ENCODE results near the gene PNKD. TPM values are rescaled to one million over a fixed set of nuclear protein-coding genes. Genes with fewer than 3 reads are reported as not detected.
A peak's percentile ranks its signal among the peaks of the same experiment; 100 is the strongest.
"Not testable (repeated sequence)": the region's sequence is repeated elsewhere in the genome, so short reads cannot be mapped to it uniquely, and the experiment has no call there.

Gene PNKD
- total RNA-seq, 1 experiment from 2014 or later = 41.6 TPM

DNA sequence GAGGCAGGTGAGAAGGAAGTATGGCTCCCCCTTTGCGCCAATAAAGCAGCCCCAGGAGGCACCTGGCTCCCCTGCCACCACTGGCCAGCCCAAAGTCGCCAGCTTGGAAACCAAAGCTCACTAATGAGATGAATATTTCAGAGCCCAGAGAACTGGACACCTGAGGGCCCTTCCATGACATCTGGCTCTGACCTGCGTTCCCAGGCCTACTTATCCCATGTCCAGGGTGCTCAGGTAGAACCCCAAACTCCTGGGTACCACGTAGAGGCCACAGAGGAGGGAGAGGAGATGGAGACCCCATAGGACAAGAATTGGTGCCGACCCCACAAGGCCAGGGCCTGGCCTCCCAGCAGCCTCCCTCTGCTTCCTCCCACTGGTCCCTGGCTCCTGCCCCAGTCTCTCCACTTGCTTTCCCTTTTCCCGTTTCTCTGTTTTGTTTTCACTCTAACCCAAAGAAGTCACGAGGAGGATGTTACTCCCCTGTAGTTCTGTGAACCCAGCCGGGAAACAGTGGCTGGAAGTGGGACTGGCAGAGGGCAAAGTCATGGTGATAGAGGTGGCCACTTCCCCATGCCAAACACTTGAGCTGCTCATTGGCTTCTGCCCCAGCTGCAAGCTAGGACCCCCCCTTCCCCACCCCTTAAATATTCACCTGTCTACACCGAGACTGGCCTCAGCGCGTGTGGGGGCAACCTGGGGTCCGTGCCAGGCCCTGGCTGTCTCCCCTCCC, 21.2 kb downstream of the PNKD start:
- no peak for DNase-seq (ENCODE audit: low read depth)

DNA sequence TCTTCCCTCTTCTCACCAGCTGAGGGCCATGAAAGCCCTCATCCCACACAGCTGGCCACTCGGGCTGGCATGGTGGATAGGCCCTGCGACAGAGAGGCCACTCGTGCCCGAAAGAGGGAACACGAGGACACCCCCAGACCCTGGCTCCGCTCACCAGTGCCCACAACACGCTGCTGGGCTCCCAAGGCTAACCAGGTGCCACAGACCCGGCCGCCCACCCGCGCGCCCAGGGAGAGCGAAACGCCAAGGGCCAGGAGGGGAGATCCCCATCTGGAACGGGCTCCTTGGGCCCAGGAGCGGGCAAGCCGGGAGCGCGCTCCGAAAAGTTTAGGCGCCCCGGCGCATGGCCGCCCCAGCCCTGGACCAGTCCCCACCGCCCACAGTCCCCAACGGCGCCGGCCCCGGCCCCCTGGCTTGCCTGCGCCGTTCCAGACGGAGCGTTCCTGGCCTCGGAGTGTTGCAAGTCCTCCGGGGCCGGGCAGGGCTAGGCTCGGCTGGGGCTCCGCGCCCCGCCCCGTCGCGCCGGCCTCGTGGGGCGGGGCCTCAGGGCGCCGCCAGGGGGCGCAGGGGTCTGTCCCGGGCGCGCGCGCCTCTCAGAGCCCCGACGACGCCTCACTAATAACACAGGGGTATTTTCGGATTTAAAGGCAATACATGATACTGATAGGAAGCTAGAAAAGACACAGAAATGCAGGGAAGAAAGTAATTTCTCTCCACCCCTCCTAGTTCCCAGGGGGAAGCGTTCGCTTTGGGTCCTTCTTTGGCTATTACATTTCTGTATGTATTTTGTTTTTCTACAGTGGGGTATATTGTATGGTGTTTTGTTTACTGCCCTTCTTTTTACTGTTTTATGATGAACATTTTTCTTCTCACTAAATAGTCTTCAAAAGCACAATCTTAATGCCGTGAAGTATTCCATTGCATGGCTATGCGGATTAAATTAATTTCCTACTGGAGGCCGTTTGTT, 22.0 kb downstream of the PNKD start, which contains the start of gene TMBIM1:
TMBIM1 (minus strand) TSS at position 456 of the 967 bp plus-strand sequence. CDS start 10,362 bp downstream, outside the sequence.
- peak; percentile 58 for DNase-seq (ENCODE audit: low read depth)

DNA sequence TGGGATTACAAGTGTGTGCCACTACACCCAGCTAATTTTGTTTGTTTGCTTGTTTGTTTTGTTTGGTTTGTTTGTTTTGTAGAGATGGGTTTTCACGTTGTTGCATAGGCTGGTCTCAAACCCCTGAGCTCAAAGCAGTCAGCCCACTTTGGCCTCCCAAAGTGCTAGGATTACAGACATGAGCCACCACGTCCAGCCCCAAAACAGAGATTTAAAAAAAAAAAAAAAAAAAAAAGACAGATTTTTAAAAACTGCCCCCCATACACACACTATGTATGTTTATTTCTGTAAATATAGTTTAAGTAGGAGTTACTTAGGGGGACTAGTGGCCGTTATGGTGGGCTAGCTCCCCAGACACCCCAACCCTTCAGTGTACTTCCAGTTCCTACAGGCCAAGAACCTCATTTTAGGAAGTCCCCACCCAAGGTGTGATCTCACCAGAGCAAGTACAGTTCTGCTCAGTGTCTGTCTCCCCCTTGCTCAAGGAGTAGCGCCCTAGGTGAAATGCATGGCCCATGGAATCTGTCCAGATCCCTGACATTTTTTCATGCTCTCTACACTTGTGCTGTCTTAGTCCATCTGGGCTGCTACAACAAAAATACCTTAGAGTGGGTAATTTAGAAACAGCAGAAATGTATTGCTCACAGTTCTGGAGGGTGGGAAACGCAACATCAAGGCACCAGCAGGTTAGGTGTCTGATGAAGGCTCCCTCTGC, 23.6 kb downstream of the PNKD start:
- DNase-seq (ENCODE audit: low read depth) = no peak

DNA sequence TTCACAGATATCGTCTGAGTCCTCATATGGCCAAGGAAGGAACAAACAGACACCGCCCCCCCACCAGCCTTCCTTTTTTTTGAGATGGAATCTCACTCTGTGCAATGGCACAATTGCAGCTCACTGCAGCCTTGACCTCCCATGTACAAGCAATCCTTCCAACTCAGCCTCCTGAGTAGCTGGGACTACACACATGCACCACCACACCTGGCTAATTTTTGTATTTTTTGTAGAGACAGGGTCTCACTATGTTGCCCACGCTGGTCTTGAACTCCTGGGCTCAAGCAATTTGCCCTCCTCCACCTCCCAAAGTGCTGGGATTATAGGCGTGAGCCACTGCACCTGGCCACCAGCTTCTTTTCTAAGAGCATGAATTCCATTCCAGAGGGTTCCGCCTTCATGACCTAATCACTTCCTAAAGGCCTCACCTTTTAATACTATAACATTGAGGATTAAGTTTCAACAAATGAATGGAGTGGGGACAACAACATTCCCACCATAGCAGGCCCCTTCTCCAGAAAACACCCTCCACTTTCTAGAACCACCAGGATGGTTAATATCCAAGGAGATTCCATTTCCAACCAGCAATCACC, 24.2 kb downstream of the PNKD start:
- no peak for DNase-seq (ENCODE audit: low read depth)

DNA sequence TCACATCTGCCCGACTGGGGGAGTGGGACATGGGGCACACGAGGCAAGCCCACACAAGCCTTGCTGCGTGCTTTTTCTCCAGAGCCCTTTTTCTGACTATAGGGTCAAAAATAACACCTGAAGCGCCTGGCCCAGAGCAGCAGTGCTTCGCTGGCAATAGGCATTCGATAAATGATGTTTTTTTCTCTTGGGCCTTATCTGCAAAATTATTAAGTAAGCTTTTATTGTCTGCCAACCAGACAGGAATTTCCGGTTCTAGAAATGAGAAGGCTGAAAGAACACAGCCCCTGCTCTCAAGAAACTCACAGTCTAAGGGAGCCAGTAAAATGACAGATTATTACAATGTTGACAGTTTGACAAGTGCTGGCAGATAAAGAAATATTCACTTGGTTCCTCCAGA, 24.7 kb downstream of the PNKD start:
- no peak for DNase-seq (ENCODE audit: low read depth)

DNA sequence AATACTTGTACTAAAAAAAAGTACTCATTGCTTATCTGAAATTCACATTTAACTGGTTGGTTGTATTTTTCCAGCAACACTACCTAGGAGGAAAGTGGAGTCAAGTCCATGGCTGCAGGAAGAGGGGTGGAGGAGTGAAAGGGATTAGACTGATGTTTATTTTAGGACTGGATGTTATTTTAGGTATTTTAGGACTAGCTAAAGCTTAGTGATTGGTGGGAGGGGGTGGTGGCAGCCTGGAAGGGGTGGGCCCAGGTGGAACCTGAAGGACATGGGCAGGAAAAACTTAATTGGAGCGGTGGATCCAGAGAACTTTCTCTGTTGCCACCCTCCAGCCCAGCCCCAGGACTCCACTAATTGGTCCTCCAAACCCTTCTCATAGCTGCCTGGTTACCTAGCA, 25.9 kb downstream of the PNKD start:
- DNase-seq (ENCODE audit: low read depth) = no peak

DNA sequence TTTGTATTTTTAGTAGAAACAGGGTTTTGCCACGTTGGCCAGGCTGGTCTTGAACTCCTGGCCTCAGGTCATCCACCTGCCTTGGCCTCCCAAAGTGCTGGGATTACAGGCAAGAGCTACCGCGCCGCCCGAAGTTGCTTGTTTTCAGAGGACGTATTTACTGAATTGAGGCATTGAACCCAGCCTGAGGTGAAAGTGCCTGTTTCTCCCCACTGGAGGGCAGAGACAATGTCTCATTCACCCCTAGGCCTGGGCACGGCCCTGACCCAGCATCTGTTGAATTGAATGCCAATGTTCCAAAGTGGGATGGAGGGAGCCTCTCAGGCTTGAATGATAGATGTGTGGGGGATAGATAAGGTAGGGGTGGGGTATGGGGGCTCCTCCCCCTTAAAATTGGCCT, 26.5 kb downstream of the PNKD start:
- DNase-seq (ENCODE audit: low read depth) = no peak

DNA sequence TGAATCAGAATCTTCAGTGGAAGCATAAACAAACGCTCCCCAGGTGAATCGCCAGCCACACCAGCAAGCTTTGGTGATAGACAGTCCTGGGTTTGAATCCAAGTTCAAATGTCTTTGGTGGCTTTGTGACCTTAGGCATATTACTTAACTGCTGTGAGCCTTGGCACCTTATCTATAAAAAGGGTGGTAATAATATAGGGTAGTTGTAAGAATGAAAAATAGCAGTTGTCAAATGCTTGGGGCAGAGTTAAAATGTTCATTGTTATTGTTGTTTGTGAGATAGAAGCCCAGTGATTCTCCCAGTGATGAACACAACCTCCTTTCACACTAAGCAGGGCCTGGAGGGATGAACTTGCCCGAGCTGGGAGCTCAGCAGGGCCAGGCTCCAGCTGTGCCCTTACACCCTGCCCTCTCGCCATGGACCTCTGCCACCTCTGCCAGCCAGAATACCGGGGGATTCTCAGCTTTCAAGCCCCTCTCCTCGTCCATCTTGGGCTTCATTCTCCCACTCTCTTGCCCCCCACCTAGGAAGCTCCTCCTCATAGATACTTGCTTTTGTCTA, 28.1 kb downstream of the PNKD start:
- no peak for DNase-seq (ENCODE audit: low read depth)

DNA sequence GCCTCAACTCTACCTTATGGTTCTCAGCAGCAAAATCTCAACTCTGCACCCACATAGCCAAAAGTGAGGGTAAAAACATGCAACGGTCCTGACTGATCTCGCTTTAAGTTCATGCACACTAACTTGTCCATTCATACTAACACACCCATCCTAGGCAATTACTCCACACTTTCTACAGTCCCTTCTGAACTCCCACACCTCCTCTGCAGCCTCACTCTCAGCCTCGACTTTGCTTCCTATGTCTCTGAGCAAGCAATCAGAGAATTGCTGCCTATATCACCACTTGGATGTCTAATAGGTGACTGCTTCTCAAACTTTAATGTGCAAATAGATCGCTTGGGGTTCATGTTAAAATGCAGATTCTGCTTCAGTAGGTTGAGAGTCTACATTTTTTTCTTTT, 29.8 kb downstream of the PNKD start:
- DNase-seq (ENCODE audit: low read depth) = no peak

DNA sequence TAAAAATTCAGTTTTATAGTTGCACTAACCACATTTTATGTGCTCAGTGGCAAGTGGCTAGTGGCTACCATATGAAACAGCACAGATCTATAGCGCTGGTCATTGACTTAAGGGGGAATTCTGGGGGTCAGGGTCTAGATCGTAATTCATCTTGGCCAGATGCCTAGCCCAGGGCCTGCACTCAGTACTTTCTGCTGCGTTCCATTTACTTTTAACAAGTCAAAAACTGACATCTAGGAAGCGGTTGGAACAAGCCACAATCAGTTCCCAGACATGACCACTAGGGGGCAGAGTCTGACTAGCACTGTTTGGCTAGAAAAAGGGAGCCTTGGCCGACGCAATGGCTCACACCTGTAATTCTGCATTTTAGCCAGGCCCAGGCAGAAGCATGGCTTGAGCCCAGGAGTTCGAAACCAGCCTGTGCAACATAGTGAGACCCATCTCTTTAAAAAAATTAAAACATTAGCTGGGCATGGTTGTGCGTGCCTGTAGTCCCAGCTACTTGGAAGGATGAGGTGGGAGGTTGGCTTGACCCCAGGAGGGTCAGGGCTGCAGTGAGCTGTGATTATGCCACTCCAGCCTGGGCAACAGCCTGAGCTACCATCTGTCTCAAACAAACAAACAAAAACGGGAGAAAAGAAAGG, 31.0 kb downstream of the PNKD start:
- DNase-seq (ENCODE audit: low read depth) = peak; percentile 80

DNA sequence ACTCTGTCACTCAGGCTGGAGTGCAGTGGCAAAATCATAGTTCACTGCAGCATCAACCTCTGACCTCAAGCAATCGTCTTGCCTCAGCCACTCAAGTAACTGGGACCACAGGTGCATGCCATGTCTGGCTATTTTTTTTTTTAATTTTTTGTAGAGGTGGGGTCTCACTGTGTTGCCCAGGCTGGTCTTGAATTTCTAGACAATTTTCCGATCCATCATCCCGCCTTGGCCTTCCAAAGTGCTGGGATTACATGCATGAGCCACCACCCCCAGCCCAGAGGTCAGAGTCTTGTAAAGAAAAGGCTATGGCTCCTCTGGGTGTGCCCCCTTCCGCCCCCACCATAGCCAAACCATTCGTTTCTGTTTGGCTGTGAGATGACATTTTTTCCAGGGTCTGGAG, 35.1 kb downstream of the PNKD start:
- DNase-seq (ENCODE audit: low read depth) = no peak

DNA sequence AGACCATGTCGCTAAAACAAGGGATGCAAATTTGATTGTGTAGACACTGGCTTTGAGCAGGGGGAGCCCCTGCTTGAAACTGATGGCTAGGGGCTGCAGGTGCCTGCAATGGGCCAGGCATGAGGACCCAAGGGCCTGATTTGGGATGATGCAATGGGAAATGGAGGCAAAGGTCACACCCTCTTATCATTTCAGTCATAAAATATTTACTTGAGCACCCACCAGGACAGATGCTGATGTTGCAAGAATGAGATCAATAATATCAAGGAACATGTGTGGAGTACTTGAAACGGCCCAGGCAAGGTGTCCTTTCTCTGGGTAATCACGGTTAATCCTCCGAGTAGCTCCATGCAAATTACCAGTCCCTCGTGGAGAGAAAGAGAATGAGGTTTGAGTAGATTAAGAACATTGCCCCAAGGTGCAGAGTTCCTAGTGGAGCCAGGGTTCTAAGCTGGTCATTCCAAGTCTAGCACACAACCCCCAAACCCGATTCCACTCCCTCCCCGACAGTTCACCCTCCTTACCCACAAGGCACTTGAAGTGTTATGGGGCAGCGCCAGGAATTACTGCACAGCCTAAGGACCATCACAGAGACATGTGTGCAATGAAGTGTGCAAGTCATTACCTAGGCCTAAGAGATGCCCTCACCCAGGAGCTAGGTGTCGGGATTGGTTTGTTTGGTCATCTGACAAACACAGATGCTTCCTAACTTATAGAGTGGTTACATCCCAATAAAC, 36.0 kb downstream of the PNKD start:
- no peak for DNase-seq (ENCODE audit: low read depth)

DNA sequence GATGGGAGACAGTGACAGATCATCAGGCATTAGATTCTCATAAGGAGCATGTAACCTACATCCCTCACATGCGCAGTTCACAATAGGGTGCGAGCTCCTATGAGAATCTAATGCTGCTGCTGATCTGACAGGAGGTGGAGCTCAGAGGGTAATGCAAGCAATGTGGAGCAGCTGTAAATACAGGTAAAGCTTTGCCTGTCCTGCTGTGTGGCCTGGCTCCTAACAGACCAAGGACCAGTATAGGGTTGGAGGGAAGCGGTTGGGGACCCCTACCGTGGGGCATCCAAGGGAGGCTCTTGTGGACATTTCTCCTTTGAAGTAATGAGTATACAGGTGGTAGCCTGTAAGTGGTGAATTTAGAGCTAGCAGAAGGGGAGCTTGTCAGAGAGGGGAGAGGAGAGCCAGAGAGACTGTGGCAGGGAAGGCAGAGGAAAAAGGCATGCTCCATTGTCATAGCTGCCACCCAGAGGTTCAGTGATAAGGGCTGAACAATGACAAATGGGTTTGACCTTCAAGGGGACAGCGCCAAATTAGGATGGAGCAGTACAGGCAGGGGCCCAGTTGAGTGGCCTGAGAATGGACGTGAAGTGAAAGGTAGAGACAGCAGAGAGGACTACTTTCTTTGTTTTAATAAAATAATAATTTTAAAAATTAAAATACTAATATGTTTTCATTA, 37.2 kb downstream of the PNKD start:
- DNase-seq (ENCODE audit: low read depth) = no peak

DNA sequence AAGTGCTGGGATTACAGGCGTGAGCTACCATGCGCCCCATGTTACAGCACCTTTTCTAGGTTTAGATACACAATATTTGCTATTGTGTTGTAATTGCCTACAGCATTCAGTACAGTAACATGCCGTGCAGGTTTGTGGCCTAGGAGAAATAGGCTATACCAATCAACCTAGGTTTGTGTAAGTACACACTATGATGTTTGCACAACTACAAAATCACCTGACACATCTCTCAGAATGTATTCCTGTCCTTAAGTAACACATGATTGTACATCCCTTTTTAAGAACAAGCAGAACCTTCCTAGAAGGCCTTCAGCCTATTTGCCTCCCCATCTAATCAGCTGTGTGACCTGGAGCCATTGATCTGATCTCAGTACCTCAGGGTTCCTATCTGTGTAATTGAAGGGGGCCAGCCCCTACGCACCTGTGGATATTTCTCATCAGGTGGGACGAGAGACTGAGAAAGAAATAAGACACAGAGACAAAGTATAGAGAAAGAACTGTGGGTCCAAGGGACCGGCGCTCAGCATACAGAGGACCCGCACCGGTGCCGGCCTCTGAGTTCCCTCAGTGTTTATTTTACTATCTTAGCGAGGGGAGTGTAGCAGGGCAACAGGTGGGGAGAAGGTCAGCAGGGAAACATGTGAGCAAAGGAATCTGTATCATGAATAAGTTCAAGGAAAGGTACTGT, 40.7 kb downstream of the PNKD start:
- no peak for DNase-seq (ENCODE audit: low read depth)

DNA sequence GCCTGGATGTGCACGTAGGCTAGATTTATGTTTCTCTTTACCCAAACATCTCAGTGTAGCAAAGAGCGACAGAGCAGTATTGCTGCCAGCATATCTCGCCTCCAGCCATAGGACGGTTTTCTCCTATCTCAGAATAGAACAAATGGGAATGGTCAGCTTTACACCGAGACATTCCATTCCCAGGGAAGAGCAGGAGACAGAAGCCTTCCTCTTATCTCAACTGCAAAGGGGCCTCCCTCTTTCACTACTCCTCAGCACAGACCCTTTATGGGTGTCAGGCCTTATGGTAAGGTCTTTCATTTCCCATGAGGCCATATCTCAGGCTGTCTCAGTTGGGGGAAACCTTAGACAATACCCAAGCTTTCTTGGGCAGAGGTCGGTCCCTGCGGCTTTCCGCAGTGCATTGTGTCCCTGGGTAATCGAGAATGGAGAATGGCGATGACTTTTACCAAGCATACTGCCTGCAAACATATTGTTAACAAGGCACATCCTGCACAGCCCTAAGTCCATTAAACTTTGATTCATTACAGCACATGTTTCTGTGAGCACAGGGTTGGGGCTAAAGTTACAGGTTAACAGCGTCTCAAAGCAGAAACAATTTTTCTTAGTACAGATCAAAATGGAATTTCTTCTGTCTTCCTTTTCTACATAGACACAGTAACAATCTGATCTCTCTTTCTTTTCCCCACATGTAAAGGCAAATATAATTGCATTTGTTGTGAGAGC, 41.4 kb downstream of the PNKD start:
- DNase-seq (ENCODE audit: low read depth) = not testable (repeated sequence)

DNA sequence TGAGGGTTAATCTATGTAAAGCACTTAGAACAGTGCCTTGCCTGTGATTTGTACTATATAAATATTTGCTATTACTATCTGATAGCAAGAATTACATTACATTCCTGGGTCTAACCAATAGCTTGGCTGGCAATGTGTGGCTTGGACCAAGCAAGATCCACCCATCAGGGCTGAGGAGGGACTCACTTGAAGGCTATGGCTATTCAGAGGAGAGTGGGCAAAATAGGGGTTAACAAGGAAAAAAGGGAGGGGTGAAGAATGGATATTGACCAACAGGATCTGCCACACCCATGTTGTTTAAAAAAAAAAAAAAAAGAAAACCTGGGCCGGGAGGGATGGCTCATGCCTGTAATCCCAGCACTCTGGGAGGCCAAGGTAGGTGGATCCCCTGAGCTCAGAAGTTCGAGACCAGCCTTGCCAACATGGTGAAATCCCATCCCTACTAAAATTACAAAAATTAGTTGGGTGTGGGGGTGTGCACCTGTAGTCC, 42.0 kb downstream of the PNKD start:
- no peak for DNase-seq (ENCODE audit: low read depth)

DNA sequence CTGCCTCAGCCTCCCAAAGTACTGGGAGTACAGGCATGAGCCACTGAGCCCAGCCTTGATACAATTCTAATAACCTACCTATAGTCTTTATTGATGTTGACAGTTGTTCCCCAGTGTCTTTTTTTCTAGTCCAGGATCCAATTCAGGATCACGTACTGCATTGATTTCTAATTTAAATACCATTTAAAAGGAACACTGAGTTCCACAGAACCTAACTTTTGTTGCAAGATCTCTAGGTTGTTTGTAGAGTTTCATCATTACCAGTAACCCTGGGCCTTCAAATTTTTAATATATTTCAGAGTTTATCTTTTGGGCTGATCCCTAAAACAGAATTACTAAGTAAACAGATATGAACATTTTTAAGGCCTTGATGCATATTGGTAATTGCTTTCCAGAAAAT, 43.0 kb downstream of the PNKD start:
- DNase-seq (ENCODE audit: low read depth) = no peak

DNA sequence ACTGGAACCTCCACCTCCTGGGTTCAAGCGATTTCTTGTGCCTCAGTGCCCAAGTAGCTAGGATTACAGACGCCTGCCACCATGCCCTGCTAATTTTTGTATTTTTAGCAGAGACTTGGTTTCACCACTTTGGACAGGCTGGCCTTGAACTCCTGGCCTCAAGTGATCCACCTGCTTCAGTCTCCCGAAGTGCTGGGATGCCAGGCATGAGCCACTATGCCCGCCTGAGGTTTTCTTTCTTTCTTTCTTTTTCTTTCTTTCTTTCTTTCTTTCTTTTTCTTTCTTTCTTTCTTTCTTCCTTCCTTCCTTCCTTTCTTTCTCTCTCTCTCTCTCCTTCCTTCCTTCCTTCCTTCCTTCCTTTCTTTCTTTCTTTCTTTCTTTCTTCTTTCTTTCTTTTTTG, 44.4 kb downstream of the PNKD start:
- not testable (repeated sequence) for DNase-seq (ENCODE audit: low read depth)

Data from HT1080 (cell line).